ENCODE results near the gene TMC7.
"Not testable (repeated sequence)": the region's sequence is repeated elsewhere in the genome, so short reads cannot be mapped to it uniquely, and the experiment has no call there.

The TMC7 gene

GRCh38 chr16:18953547-18953946, 30.2 kb upstream of the TMC7 start:
- no peak for DNase-seq
- TF ChIP-seq CTCF (IDR thresholded peaks at IDR 0.05) = no peak
- no peaks in the 10 kb centered on the region for H3K9me3 ChIP-seq
- no peaks in the 10 kb centered on the region for H3K27me3 ChIP-seq
- intact Hi-C loops (cut with DNase I; ENCODE audit: low total_unique reads) = no loop called here
- no peak overlapping the region for H3K27ac ChIP-seq
- H3K4me1 ChIP-seq = no peaks in the 10 kb centered on the region
- no peak overlapping the region for H3K4me3 ChIP-seq
- no peaks in the 10 kb centered on the region for H3K36me3 ChIP-seq

GRCh38 chr16:18955874-18956580, 27.7 kb upstream of the TMC7 start:
- H3K27ac ChIP-seq; H3K4me3 ChIP-seq; DNase-seq; H3K36me3 ChIP-seq; intact Hi-C loops (cut with DNase I; ENCODE audit: low total_unique reads); H3K4me1 ChIP-seq; H3K27me3 ChIP-seq; H3K9me3 ChIP-seq: not testable (repeated sequence)

- H3K27me3 ChIP-seq; H3K27ac ChIP-seq; H3K4me1 ChIP-seq; H3K36me3 ChIP-seq; H3K9me3 ChIP-seq; DNase-seq; H3K4me3 ChIP-seq; intact Hi-C loops (cut with DNase I; ENCODE audit: low total_unique reads): not testable (repeated sequence)
Observed at GRCh38 chr16:18956658-18957241, 27.0 kb upstream of the TMC7 start.

- TF ChIP-seq CTCF (IDR thresholded peaks at IDR 0.05) = no peak
- no peak for DNase-seq
- Histone ChIP-seq H3K36me3 (no peaks in the 10 kb centered on the region), H3K4me3 (no peak overlapping the region), H3K9me3 (no peaks in the 10 kb centered on the region), H3K27me3 (no peaks in the 10 kb centered on the region), H3K4me1 (peaks cover 0 to 16% (median 5%) of the 10 kb centered on the region in 4 donors), H3K27ac (no peak overlapping the region)
- intact Hi-C loops (cut with DNase I; ENCODE audit: low total_unique reads) = no loop called here
Observed at GRCh38 chr16:18958621-18959029, 25.1 kb upstream of the TMC7 start.

- TF ChIP-seq CTCF (IDR thresholded peaks at IDR 0.05) = no peak
- H3K27ac ChIP-seq = peak overlapping the region in 1 of 2 donors; percentile 43
Observed at GRCh38 chr16:18959031-18959505, 24.7 kb upstream of the TMC7 start.

GRCh38 chr16:18965555-18965954, 18.2 kb upstream of the TMC7 start:
- TF ChIP-seq CTCF (IDR thresholded peaks at IDR 0.05) = no peak
- intact Hi-C loops (cut with DNase I; ENCODE audit: low total_unique reads) = loop anchor here (5.0 kb wide), 1 partner anchor 163 kb away; the partner anchor contains the start of gene ARL6IP1

More at GRCh38 chr16:18959031-18959505, 24.7 kb upstream of the TMC7 start:
- H3K36me3 ChIP-seq = no peaks in the 10 kb centered on the region
- H3K4me3 ChIP-seq = no peak overlapping the region
- H3K27me3 ChIP-seq = no peaks in the 10 kb centered on the region
- peaks cover 0 to 16% (median 5%) of the 10 kb centered on the region in 4 donors for H3K4me1 ChIP-seq
- intact Hi-C loops (cut with DNase I; ENCODE audit: low total_unique reads) = no loop called here
- no peak for DNase-seq
- H3K9me3 ChIP-seq = no peaks in the 10 kb centered on the region

More at GRCh38 chr16:18965555-18965954, 18.2 kb upstream of the TMC7 start:
- H3K4me3 ChIP-seq = no peak overlapping the region
- no peaks in the 10 kb centered on the region for H3K9me3 ChIP-seq
- no peak overlapping the region for H3K27ac ChIP-seq
- DNase-seq = no peak
- no peaks in the 10 kb centered on the region for H3K36me3 ChIP-seq
- H3K27me3 ChIP-seq = no peaks in the 10 kb centered on the region
- H3K4me1 ChIP-seq = peaks cover 0 to 10% (median 6%) of the 10 kb centered on the region in 4 donors

Measured in tibial artery (tissue), 4 donors.